NCI-H2107 treated with DMSO at 0.1 percent for 48 hours (cell line): ENCODE measurements around the gene KRT26.
"Not testable (repeated sequence)": the region's sequence is repeated elsewhere in the genome, so short reads cannot be mapped to it uniquely, and the experiment has no call there.

Experiments
- DNase-seq: peaks from one replicate; lab custom pipeline; 2025; ENCODE audit not compliant: unreplicated experiment; lab: John Stamatoyannopoulos, UW

The KRT26 gene

DNA sequence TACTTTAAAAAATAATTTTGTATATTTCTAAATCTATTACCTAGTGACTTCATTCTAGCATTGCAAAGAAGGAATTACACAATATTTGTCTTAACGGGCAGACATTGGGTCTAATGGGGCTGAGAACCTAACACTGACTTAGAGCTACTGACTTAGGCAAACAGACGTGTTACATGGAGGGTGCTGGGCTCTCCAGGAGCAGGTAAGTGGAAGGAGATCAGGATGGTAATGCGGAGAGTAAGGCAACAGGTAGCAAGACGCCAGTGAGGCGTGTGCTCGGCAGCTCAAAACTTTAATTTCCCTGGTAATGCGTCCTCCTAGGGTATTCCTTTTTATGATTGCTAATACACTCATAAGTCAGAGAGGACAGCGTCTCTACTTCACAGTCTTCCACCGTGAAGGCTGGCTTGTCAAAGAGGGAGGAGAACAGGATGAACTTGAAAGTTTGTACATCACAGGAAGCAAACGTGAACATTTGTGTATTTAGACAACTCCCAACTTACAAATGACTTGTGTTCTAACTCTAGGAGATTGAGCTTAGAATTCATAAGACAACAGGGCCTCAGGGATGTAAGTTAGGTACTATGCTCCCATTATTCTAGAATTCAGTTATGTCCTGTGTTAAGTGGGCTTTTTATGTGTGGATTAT, 23.1 kb upstream of the KRT26 start:
- DNase-seq, result no peak

DNA sequence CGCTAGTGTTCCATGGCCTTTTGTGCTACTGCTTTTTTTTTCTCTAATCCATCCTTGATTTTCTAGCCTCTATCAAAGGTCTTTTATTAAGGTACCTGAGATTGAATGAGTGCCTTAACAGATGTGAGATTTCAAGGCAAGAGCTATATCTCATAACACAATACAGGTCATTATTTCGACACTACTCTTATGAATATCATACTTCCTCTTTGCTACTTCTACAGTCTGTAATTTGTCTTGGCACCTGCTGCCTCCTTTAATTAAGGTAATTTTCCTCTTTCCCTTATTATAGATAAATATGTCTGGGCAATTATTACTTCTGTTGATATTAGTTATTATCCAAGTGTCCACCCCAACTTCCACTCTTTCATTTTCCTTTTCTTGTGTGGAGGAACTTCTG, 22.5 kb upstream of the KRT26 start:
- DNase-seq, result no peak

DNA sequence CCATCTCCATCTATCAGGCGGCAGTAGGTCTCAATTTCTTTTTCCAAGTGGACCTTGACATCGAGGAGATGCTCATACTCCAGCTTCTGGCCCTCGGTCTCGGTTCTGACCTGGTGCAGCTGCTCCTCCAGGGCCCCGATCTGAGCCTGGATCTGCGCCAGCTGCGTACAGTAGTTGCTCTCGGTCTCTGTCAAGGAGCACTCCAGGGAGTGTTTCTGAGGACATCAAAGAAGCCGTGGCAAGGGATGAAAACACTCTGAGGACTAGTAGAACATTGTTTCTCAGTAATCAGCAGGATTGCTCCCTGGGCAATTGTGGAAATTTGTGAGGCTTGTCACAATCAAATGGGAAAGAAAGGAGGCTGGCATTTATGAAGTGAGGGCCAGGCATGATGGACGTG, 21.8 kb upstream of the KRT26 start:
- DNase-seq, result peak; percentile 18

DNA sequence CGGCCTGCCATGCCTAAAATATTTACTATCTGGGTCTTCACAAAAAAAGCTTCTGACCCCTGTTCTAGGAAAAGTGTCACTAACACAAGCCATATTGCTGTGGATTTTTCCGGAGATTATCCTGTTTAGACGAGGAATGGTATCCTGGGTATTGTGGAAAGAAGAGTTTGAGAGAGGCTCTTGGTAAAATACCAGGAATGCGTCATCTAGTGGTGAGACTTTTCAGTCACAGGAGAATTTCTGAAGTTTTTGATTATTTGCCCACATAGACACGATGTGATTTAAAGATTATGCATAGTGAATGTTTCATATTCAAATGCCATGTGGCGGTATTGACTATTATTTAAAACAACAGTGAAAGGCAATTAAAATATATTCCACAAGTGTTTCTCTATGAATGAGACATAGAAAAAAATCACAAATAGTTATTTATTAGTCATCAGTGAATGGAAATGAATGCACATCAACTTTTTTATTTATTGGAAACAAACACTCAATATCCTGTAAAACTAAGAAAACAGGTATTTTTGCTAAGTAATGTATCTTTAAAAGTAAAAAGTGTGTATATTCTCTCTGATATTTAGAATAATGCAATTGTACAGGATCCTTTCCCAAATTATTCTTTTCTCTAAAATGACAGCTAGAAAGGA, 19.9 kb upstream of the KRT26 start:
- DNase-seq, result peak; percentile 11

DNA sequence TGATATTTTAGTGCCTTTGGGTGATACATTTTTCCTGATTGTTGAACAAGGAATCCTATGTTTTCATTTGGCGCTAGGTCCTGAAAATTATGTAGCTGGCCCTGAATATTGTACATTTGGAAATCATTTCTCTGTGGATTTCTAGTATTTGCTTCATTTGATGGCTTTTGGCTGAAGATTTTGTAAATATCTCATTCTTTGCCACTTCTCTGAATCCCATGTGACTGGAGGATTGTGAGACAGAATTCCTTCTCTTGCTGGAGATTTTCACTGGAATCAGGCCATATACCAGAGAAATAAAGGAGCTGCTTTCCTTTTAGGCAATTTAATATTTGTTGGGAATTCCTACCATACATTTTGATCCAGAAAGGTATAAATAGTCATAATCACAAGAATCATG, 19.1 kb upstream of the KRT26 start:
- no peak for DNase-seq

DNA sequence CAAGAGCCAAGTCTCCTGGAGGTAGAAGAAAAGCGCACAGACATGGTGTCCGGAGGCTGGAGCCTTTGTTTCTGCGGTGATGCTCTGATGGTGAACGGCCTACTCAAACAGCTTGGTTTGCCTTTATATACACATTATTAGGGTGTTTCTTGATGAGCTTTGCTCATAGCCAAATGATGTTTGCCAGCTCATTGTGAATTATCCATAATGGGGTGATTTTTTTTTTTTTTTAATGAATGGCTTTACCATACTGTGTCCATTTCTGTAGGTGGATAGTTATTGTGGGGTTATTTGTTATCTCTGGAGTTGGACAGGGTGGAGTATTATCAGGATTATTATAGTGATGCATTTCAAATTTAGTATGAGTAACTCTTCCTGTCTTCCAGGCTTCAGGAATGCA, 10.4 kb upstream of the KRT26 start, which contains the start of gene KRT27:
KRT27 (minus strand) TSS at position 101 of the 400 bp plus-strand sequence; CDS start at position 44, 57 bp downstream.
- no peak for DNase-seq

DNA sequence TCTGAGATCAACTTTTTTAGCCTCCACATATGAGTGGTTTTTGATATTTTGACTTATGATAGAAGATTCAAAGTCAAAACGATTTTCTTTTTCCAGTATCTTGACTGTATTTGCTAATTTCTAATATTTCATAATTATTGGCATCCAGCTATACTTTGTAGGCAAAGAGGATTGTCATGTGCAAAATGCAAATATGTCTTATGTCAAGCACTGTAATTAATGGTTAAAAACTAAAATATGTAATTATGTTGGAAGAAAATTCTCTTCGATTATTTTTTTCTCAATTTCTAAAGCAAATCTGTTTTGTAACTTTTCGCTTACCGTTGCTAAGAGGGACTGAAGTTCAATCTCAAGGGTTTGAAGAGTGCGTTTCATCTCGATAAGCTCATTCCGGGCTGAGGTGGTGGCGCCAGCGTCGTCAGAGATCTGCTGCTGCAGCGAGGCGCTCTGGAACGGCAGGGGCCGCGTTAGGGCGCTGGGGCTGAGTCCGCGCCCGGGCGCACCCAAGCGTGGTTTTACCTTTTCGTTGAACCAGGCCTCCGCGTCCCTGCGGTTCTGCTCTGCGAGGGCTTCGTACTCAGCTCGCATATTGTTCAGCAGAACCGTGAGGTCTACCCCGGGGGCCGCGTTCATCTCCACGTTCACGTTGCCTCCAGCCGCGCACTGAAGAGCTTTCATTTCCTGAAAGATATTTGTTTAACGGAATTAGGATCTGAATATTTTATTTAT, 7.3 kb upstream of the KRT26 start:
- DNase-seq, result no peak

DNA sequence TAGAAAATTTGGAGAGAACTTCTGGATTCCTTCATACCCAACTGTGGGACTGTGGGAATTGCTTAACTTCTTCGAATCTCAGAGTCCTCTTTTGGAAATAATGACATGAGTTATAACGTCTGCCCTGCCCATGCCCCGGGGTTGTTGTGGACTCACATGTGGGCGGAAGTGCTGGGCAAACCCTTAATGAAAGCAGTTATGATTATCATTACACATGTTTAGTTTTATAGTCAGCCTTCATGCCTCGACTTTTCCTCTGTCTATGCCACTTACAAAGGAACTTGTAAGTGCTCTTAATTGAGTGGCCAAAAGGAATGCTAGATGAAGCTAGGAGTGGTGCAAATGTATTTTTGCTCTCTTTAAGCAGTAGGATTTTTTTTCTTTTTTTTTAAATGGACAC, 6.5 kb upstream of the KRT26 start:
- DNase-seq, result no peak

DNA sequence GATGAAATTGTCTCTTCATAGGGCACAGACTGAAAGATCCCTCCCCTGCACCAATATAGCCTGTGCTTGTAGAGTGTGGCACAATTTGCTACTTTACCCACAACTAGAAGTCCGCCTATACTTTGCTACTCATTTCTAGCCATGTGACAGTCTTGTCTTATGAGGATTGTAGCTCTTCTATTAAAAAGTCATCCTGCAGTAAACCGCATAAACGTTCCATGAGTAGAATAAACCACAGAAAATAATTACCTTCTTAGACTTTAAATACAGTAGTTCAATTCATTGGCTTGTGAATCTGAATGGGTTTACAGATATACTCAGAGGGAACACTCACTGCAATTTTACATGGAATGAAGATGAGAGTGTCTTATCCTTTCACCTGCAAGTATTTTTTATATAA, 6.0 kb upstream of the KRT26 start:
- no peak for DNase-seq

DNA sequence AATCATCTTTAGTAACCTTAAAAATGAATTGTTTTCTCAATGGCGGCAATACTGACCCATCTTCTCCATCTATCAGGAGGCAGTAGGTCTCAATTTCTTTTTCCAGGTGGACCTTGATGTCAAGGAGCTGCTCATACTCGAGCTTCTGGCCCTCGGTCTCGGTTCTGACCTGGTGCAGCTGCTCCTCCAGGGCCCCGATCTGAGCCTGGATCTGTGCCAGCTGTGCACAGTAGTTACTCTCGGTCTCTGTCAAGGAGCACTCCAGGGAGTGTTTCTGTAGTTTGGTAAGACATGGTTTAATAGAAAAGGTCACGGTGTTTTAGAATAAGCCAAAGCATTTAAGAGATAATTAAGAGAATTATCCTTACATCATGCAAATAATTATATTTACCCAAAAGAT, 5.5 kb upstream of the KRT26 start:
- DNase-seq, result no peak

DNA sequence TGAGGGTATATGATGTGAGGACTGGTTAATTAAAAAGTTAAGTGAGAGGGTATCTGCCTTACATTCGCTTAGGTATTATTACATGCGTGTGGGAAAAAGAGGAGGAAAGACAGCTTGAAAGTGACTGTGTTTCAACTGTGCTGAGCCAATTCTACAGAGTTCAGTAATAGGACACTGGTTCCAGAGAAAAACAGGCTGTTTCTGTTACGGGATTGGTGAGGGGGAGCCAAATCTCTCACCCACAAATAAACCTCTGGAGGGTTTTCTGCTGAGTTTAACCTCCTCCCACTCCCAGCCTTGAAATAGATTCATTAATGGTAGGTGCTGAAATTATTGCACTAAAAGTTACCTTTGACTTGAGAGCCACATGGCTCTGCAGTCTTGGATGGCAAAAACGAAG, 3.9 kb upstream of the KRT26 start:
- no peak for DNase-seq

DNA sequence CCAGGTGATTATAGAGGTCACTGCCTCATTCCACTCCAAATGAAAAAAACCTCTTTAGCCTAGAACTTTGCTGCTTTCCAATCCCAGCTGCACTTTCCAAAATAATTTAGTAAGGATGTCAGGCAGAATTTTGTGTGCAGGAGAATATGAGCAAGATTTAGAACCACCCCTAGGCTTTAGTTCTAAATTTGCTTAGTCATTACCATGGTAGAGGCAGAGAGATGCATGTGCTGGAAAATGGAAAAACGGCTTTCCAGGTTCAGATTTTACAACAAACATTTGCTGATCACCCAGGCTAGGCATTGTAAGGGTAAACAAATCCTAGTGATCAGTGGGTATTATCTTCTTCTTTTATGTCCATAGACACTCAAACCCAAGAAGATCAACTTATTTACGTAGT, 6.3 kb downstream of the KRT26 start:
- no peak for DNase-seq

DNA sequence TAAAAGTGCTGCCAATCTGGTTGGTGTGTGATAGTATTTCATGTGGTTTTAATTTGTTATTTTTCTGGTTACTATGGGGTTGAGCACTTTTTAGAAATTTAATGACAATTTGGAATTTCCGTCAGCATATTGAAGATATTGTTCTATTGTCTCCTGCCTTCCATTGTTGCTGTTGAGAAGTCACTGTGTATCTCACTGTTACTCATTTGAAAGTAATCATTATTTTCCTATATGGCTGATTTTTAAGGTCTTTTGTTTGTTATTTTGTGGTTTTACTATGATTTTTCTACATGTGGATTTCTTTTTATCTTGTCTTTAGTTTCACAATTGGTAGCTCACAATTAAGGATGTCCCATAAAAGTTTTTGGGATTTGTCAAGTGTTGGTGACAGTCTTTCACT, 8.2 kb downstream of the KRT26 start:
- DNase-seq, result no peak

DNA sequence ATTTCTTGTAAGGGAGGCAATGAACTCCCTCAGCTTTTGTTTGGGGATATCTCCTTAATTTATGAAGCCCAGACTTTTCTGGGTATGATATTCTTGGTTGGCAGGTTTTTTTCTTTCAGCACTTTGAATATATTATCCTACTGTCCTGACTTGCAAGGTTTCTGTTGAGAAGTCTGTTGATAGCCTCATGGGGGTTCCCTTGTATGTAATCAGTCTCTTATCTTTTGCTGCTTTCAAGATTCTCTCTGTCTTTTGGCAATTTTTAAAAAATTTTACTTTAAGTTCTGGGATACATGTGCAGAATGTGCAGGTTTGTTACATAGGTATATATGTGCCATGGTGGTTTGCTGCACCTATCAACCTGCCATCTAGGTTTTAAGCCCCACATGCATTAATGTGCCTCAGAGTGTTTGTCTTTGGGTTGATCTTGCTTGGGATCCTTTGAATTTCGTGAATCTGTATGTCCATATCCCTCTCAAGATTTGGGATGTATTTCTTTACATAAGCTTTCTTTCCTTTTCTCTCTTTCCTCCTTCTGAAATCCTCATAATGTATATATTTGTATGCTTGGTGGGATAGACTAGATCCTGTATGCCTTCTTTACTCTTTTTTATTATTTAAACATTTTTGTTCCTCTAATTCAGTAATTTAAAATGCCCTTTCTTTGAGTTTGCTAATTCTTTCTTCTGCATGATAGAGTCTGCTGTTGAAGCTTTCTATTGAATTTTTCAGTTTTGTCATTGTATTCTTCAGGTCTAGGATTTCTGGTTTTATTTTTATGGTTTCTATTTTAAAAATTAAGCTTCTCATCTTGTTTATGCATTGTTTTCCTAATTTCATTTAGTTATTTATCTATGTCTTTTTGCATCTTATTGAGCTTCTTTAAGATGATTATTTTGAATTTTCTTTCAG, 11.6 kb downstream of the KRT26 start:
- DNase-seq, result no peak

DNA sequence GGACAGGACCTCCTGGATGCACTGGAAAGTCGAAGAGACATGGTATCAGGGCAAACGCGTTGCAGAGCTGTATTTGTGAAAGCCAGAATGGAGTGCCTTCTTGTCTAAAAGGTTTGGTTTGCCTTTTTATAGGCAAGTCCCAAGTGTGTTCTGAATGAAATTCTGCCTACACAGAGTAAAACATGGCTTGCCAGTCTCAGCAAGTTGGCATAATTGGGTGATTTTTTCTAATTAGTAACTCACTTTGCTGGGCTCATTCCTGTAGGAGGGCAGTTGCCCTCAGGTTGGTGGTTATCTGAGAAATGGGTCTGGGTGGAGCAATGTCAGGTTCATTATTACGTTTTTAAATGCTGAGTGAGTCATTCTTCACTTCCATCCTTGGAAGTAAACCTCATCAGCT, 16.8 kb downstream of the KRT26 start, which contains the start of gene KRT25:
KRT25 (minus strand) TSS at position 101 of the 400 bp plus-strand sequence; CDS start at position 41, 60 bp downstream.
- no peak for DNase-seq

DNA sequence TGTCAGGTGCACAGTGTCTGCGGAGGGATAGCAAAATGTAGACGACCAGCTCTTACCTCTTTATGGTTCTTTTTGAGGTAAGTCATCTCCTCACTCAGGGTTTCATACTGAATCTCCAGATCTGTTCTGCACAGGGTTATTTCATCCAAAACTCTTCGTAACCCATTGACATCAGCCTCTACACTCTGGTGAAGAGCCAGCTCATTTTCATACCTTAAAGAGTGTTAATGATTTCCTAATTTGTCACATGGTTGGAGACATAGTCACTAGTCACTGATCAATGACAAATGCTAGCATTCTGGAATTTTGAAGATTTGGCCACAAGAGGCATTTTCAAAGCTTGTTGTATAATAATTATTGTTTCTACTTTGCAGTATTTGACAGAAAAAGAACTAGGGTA, 18.2 kb downstream of the KRT26 start:
- DNase-seq, result no peak

DNA sequence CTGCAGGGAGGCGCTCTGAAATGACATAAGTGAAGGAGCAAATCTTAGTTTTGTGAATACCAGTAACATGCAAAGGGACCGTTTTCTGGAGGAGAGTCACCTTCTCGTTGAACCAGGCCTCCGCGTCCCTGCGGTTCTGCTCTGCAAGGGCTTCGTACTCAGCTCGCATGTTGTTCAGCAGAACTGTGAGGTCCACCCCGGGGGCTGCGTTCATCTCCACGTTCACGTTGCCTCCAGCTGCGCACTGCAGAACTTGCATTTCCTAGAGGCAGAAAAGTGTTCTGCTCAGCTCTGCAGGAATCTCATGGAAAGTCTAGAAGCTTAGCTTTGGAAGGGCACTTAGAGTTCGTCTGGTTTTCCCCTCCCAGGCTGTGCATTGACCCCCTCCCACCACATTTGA, 20.9 kb downstream of the KRT26 start:
- no peak for DNase-seq

DNA sequence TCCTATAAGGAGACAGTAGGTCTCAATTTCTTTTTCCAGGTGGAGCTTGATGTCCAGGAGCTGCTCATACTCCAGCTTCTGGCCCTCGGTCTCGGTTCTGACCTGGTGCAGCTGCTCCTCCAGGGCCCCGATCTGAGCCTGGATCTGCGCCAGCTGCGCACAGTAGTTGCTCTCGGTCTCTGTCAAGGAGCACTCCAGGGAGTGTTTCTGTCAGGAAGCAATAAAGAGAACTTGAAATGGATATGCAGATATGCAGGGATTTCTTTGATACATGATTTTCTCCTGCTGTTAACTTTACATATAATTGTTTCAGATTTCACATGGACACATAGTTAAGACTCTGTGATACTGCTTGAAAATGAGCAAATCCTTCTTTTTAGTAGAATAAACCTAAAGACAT, 21.6 kb downstream of the KRT26 start:
- no peak for DNase-seq

DNA sequence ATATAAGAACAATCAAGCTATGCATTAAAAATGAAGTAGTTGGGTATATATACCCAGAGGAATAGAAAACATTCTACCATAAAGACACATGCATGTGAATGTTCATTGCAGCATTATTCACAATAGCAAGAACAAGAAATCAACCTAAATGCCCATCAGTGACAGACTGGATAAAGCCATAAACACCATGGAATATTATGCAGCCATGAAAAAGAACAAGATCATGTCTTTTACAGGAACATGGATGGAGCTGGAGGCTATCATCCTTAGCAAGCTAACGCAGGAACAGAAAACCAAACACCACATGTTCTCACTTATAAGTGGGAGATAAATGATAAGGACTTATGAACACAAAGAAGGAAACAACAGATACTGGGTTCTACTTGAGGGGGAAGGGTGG, 23.3 kb downstream of the KRT26 start:
- DNase-seq, result not testable (repeated sequence)

DNA sequence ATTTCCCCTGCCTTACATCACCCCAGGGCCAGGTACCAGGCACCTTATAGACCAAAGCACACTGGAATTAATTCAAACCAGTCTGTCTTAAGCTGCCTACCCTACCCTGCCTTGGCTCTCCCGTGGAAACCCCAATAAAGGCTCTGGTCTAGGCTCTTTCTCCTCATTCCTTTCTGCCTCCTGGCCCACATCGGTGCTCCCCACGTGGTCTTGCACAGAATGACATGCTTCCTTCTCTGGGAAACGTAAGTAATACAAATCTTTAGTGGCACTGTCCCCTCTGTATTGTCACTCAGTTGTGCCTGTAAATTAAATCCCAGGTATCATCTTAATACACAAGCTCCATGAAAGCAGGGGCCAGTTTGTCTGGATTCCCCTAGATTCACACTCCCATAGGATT, 33.4 kb downstream of the KRT26 start:
- no peak for DNase-seq

DNA sequence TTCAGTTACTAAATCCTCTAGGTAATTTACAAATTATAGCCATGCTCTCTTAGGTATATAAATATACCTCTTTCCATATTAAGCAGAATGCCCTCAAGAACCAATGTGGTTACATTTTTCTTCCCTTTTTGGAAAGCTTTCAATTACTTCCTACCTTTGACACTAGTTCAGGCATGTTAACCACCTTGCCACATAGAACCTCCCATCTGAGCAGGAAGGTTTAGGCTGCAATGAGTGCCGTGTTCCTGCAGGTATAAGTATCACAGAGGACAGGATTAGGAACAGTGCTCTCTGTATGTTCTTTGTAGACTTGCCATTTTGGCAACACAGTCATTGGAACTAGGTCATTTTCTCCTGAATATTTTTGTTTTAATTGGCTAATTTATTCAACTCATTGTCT, 37.0 kb downstream of the KRT26 start:
- no peak for DNase-seq
